Liver (tissue), 9 donors: ENCODE results near the gene FAU. TPM values are rescaled to one million over a fixed set of nuclear protein-coding genes. Genes with fewer than 3 reads are reported as not detected.

Source experiments
- DNase-seq: peaks from one replicate; pipeline ENCODE4 v3.0.0-alpha.2; 2017; ENCODE audit warnings: low spot score
- H3K27ac ChIP-seq, 2 donors: one replicate each; pipeline ENCODE4 v1.7.0; 2013; ENCODE audit warnings: inconsistent platforms in 2 of 2, low read length in 2 of 2, control low read depth in 1 of 2, low read depth in 1 of 2, mild to moderate bottlenecking in 1 of 2
- H3K27me3 ChIP-seq, 4 donors: one replicate each; pipeline versions ENCODE4 v1.6.1 to v1.7.0; 2013; ENCODE audit warnings: low read length in 3 of 4, inconsistent platforms in 1 of 4, mild to moderate bottlenecking in 1 of 4, moderate library complexity in 1 of 4; ENCODE audit not compliant: control insufficient read depth in 4 of 4, insufficient read depth in 4 of 4
- H3K36me3 ChIP-seq, 4 donors: one replicate each; pipeline versions ENCODE4 v1.6.1 to v1.7.0; 2013; ENCODE audit warnings: low read length in 3 of 4, mild to moderate bottlenecking in 3 of 4, low read depth in 1 of 4, moderate library complexity in 1 of 4; ENCODE audit not compliant: control insufficient read depth in 4 of 4, insufficient read depth in 3 of 4
- H3K4me1 ChIP-seq, 4 donors: one replicate each; pipeline versions ENCODE4 v1.6.1 to v1.7.0; 2013; ENCODE audit warnings: low read length in 3 of 4, mild to moderate bottlenecking in 3 of 4, moderate library complexity in 1 of 4; ENCODE audit not compliant: control insufficient read depth in 4 of 4, insufficient read depth in 4 of 4
- H3K4me3 ChIP-seq, 3 donors: one replicate each; pipeline versions ENCODE4 v1.6.1 to v1.7.0; 2013; ENCODE audit warnings: low read length in 3 of 3, control low read depth in 1 of 3, low read depth in 1 of 3, mild to moderate bottlenecking in 1 of 3
- H3K9ac ChIP-seq, 2 donors: one replicate each; pipeline ENCODE4 v1.7.0; 2013; ENCODE audit warnings: low read length in 2 of 2, mild to moderate bottlenecking in 2 of 2, moderate library complexity in 2 of 2, control low read depth in 1 of 2, low read depth in 1 of 2
- H3K9me3 ChIP-seq, 4 donors: one replicate each; pipeline versions ENCODE4 v1.6.1 to v1.7.0; 2013; ENCODE audit warnings: low read length in 3 of 4; ENCODE audit not compliant: control insufficient read depth in 4 of 4
- CTCF ChIP-seq: fragments of 150-350 bp; IDR thresholded peaks from 2 replicates; pipeline ENCODE4 v1.5.1; 2017; ENCODE audit warnings: improper control_type of control experiment, low read depth, low read length; ENCODE audit not compliant: missing input control
- EGR1 ChIP-seq, 2 donors: IDR thresholded peaks; 2 replicates each; pipeline ENCODE4 v1.6.1; 2016 to 2018; ENCODE audit warnings: antibody characterized with exemption in 2 of 2, low read depth in 2 of 2
- FOXA1 ChIP-seq: IDR thresholded peaks from 2 replicates; pipeline ENCODE4 v1.6.1; 2016; ENCODE audit warnings: antibody characterized with exemption
- FOXA2 ChIP-seq: IDR thresholded peaks from 2 replicates; pipeline ENCODE4 v1.6.1; 2016; ENCODE audit warnings: antibody characterized with exemption
- GABPA ChIP-seq, 2 donors: IDR thresholded peaks in 1 of 2; conservative IDR thresholded peaks in 1 of 2; 2 replicates each; pipeline ENCODE4 v1.6.1; 2016; ENCODE audit warnings: antibody characterized with exemption in 2 of 2, mild to moderate bottlenecking in 1 of 2, moderate library complexity in 1 of 2
- HNF4A ChIP-seq, 2 donors: conservative IDR thresholded peaks; 2 replicates each; pipeline ENCODE4 v1.6.1; 2016; ENCODE audit warnings: antibody characterized with exemption in 2 of 2, mild to moderate bottlenecking in 2 of 2
- MAX ChIP-seq: IDR thresholded peaks from 2 replicates; pipeline ENCODE4 v1.6.1; 2016; ENCODE audit warnings: antibody characterized with exemption
- NR2F2 ChIP-seq: IDR thresholded peaks from 2 replicates; pipeline ENCODE4 v1.6.1; 2016; ENCODE audit warnings: antibody characterized with exemption
- RAD21 ChIP-seq, 2 donors: IDR thresholded peaks; 2 replicates each; pipeline ENCODE4 v1.6.1; 2016; ENCODE audit warnings: antibody characterized with exemption in 2 of 2, mild to moderate bottlenecking in 2 of 2
- RXRA ChIP-seq, 2 donors: IDR thresholded peaks; 2 replicates each; pipeline ENCODE4 v1.6.1; 2017 to 2018; ENCODE audit warnings: antibody characterized with exemption in 2 of 2, mild to moderate bottlenecking in 1 of 2
- SP1 ChIP-seq: IDR thresholded peaks from 2 replicates; pipeline ENCODE4 v1.6.1; 2018; ENCODE audit warnings: antibody characterized with exemption, mild to moderate bottlenecking
- YY1 ChIP-seq: IDR thresholded peaks from 2 replicates; pipeline ENCODE4 v1.6.1; 2016; ENCODE audit warnings: antibody characterized with exemption, mild to moderate bottlenecking
- ZBTB33 ChIP-seq: IDR thresholded peaks from 2 replicates; pipeline ENCODE4 v1.6.1; 2016; ENCODE audit warnings: antibody characterized with exemption
- WGBS: extraction: QIAGEN DNeasy Blood & Tissue Kit; methylation state at CpG from one replicate; pipeline ENCODE4 v1.1.7; 2013; 5-methylcytosine and 5-hydroxymethylcytosine counted together
- polyA plus RNA-seq, 2 donors: library from polyadenylated mRNA; stranded (reverse) in 1 of 2; unstranded in 1 of 2; fragments of 200-250 nt in 1 of 2; fragments of >200 nt in 1 of 2; fragmentation: Nextera tagmentation in 1 of 2; extraction: Ambion mirVana in 1 of 2; gene quantifications; one replicate each; pipeline versions ENCODE4 v1.2.1 to v1.2.3, GENCODE V29; 2013 to 2015
- total RNA-seq, 2 donors: library from RNA; depleted of rRNA; stranded (reverse); fragments of >200 nt; gene quantifications; one replicate each; pipeline ENCODE4 v1.2.3, GENCODE V29; 2014
- TF ChIP-seq, protein P1 (sequence below): IDR thresholded peaks from 2 replicates; pipeline ENCODE4 v1.6.1; 2016; ENCODE audit warnings: antibody characterized with exemption, mild to moderate bottlenecking
- TF ChIP-seq, protein P2 (sequence below): IDR thresholded peaks from 2 replicates; pipeline ENCODE4 v1.6.1; 2016; ENCODE audit warnings: antibody characterized with exemption
- donor health status: healthy.
- donor health status: healthy.
- donor health status: healthy.
- donor health status: healthy.
- donor health status: healthy.

The FAU gene
- total and polyA plus RNA-seq, 4 donors, result 199 to 535 (median 362) TPM

GRCh38 chr11:65167656-65168055 lies 45.7 kb upstream of the FAU start:
- DNase-seq, result no peak
- no peaks in the 10 kb centered on the region for H3K36me3 ChIP-seq
- no peak overlapping the region for H3K9ac ChIP-seq
- 89% methylated on average over 3 of the region's 3 CpGs for WGBS
- TF ChIP-seq MAX (no peak), HNF4A (conservative IDR thresholded peaks at IDR 0.05) (no peak), FOXA2 (no peak), RAD21 (IDR thresholded peaks at IDR 0.05) (no peak)
- no peaks in the 10 kb centered on the region for H3K27me3 ChIP-seq
- H3K4me1 ChIP-seq, result peaks cover 2 to 19% (median 13%) of the 10 kb centered on the region in 4 donors
- no peak overlapping the region for H3K4me3 ChIP-seq
- no peaks in the 10 kb centered on the region for H3K9me3 ChIP-seq
- H3K27ac ChIP-seq, result no peak overlapping the region

DNA sequence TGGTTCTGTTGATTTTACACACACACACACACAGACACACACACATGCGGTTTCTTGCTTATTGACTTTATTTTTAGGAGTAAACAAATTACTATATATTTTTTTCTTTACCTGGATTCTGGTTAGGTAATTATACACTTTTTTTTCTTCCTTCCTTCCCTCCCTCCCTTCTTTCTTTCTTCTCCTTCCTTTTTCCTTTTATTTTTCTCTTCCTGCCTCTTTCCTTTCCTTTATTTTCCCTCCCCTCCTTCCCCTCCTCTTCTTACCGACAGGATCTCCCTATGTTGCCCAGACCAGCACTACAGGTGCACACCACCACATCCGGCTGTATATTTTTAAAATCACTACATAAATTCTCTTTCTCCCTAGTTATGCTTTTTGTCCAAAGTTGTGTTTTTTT lies 45.0 kb upstream of the FAU start:
- no peak for DNase-seq
- Histone ChIP-seq H3K9me3 (no peaks in the 10 kb centered on the region), H3K4me1 (peaks cover 2 to 19% (median 13%) of the 10 kb centered on the region in 4 donors), H3K4me3 (peak overlapping the region; percentile 32 to 66 (median 50)), H3K36me3 (no peaks in the 10 kb centered on the region), H3K9ac (peak overlapping the region; percentile 69 to 80), H3K27ac (peak overlapping the region; percentile 84 to 94), H3K27me3 (no peaks in the 10 kb centered on the region)
- no peak for TF ChIP-seq ZBTB33
- TF ChIP-seq RXRA (IDR thresholded peaks at IDR 0.05), result no peak
- TF ChIP-seq YY1, result no peak
- TF ChIP-seq FOXA2, result peak; percentile 32
- WGBS, result 32% methylated on average over 3 of the region's 3 CpGs

DNA sequence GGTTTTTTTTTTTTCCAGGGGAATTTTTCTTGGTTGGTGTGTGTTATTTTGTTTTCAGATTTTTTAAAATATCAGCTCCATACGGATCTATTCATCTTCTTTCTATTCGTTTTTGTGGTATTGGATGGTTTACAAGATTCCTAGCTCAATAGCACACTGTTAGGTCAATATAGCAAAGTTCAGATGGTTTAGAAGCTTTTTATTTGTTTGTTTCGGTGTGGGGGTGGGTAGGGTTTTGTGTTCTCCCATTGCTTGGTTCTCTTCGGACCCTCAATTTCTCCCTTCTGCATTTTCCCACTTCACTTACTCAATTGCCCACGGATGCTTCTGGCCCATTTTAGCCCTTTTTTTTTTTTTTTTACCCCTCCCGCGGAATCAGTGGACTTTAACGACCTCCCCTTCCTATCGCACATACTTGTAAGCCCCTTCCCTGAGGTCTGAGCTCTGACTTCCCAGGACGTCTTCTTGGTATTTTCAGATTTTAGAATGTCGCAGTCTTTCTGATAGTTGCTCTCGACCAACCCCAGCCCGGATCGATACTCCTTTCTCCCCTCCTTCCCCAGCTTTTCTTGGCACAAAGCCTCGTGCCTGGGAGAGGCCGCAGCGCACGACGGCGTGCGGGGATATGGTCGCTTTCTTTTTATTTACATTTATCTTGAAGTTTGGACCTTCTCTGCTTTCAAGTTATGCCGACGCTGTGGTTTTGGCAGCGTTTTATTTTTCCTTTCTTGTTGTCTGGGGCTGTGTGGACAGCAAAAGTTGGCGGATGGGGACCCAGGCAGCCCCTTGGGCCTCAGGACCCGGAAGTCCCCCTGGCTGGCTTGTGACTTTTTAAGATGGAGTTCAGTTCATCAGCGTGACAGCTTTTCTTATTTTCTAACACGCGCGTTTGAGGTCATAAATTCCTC lies 43.7 kb upstream of the FAU start:
- peak overlapping the region; percentile 43 to 92 for H3K9ac ChIP-seq
- H3K36me3 ChIP-seq, result no peaks in the 10 kb centered on the region
- H3K27me3 ChIP-seq, result no peaks in the 10 kb centered on the region
- H3K4me3 ChIP-seq, result peak overlapping the region; percentile 11 to 51 (median 50)
- no peaks in the 10 kb centered on the region for H3K9me3 ChIP-seq
- DNase-seq, result no peak
- 18% methylated on average over 31 of the region's 31 CpGs for WGBS
- H3K27ac ChIP-seq, result peak overlapping the region; percentile 77 to 94
- H3K4me1 ChIP-seq, result peaks cover 2 to 19% (median 13%) of the 10 kb centered on the region in 4 donors
- TF ChIP-seq ZBTB33 (no peak), MAX (no peak), FOXA2 (peak; percentile 70), RAD21 (IDR thresholded peaks at IDR 0.05) (peak in 1 of 2 donors; percentile 8), NR2F2 (no peak), YY1 (peak; percentile 59), CTCF (no peak), FOXA1 (peak; percentile 59), GABPA (IDR thresholded peaks at IDR 0.05 in 1 of 2, conservative IDR thresholded peaks at IDR 0.05 in 1 of 2) (no peak), SP1 (peak; percentile 81), EGR1 (IDR thresholded peaks at IDR 0.05; ENCODE audit: low read depth in 2 of 2) (no peak)
- TF ChIP-seq, protein P1, sequence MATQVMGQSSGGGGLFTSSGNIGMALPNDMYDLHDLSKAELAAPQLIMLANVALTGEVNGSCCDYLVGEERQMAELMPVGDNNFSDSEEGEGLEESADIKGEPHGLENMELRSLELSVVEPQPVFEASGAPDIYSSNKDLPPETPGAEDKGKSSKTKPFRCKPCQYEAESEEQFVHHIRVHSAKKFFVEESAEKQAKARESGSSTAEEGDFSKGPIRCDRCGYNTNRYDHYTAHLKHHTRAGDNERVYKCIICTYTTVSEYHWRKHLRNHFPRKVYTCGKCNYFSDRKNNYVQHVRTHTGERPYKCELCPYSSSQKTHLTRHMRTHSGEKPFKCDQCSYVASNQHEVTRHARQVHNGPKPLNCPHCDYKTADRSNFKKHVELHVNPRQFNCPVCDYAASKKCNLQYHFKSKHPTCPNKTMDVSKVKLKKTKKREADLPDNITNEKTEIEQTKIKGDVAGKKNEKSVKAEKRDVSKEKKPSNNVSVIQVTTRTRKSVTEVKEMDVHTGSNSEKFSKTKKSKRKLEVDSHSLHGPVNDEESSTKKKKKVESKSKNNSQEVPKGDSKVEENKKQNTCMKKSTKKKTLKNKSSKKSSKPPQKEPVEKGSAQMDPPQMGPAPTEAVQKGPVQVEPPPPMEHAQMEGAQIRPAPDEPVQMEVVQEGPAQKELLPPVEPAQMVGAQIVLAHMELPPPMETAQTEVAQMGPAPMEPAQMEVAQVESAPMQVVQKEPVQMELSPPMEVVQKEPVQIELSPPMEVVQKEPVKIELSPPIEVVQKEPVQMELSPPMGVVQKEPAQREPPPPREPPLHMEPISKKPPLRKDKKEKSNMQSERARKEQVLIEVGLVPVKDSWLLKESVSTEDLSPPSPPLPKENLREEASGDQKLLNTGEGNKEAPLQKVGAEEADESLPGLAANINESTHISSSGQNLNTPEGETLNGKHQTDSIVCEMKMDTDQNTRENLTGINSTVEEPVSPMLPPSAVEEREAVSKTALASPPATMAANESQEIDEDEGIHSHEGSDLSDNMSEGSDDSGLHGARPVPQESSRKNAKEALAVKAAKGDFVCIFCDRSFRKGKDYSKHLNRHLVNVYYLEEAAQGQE, result peak; percentile 12
- TF ChIP-seq, protein P2, sequence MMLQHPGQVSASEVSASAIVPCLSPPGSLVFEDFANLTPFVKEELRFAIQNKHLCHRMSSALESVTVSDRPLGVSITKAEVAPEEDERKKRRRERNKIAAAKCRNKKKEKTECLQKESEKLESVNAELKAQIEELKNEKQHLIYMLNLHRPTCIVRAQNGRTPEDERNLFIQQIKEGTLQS, result no peak
